ENCODE results near the gene ZNF236. TPM values are rescaled to one million over a fixed set of nuclear protein-coding genes. Genes with fewer than 3 reads are reported as not detected.
A peak's percentile ranks its signal among the peaks of the same experiment; 100 is the strongest.
"Not testable (repeated sequence)": the region's sequence is repeated elsewhere in the genome, so short reads cannot be mapped to it uniquely, and the experiment has no call there.

ZNF236 gene
- 10 to 100 TPM in 5 of 6 donors, 1 to 10 TPM in 1; 9.0 to 27.2 (median 14.8) TPM for total RNA-seq

GRCh38 chr18:76822506-76823160, at the start of gene ZNF236:
ZNF236 (plus strand) TSS chr18:76822557; CDS start chr18:76822608, 51 bp downstream.
- ATAC-seq (ENCODE audit: low FRiP score in 2 of 2) = peak; percentile 81 to 92
- Histone ChIP-seq H3K27me3 (no peaks in the 10 kb centered on the region), H3K36me3 (no peaks in the 10 kb centered on the region), H3K27ac (peak within 1 kb of the TSS; percentile 96 to 98 (median 98)), H3K4me1 (peaks cover 8 to 36% (median 19%) of the 10 kb centered on the region in 4 donors), H3K9me3 (no peaks in the 10 kb centered on the region), H3K4me3 (peak within 1 kb of the TSS; percentile 71 to 97 (median 84))
- TF ChIP-seq, protein P1, sequence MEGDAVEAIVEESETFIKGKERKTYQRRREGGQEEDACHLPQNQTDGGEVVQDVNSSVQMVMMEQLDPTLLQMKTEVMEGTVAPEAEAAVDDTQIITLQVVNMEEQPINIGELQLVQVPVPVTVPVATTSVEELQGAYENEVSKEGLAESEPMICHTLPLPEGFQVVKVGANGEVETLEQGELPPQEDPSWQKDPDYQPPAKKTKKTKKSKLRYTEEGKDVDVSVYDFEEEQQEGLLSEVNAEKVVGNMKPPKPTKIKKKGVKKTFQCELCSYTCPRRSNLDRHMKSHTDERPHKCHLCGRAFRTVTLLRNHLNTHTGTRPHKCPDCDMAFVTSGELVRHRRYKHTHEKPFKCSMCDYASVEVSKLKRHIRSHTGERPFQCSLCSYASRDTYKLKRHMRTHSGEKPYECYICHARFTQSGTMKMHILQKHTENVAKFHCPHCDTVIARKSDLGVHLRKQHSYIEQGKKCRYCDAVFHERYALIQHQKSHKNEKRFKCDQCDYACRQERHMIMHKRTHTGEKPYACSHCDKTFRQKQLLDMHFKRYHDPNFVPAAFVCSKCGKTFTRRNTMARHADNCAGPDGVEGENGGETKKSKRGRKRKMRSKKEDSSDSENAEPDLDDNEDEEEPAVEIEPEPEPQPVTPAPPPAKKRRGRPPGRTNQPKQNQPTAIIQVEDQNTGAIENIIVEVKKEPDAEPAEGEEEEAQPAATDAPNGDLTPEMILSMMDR (IDR thresholded peaks at IDR 0.05) = peak in 2 of 6 experiments; percentile 4 to 17
- TF ChIP-seq POLR2A (IDR thresholded peaks at IDR 0.05) (peak in 3 of 4 donors; percentile 46 to 88 (median 64)), EP300 (IDR thresholded peaks at IDR 0.05) (no peak), POLR2AphosphoS5 (IDR thresholded peaks at IDR 0.05) (peak; percentile 54 to 67)
- 0% methylated on average over 8 of the region's 113 CpGs; no CpG with 5 or more reads in 1 of the 2 donors for WGBS, 2 donors
- DNase-seq = peak; percentile 72 to 96

GRCh38 chr18:76772665-76773064, 49.7 kb upstream of the ZNF236 start:
- H3K36me3 ChIP-seq = no peaks in the 10 kb centered on the region
- WGBS, 2 donors = 86 to 95% methylated on average over 8 of the region's 8 CpGs
- H3K27ac ChIP-seq = no peak overlapping the region
- H3K4me3 ChIP-seq = no peak overlapping the region
- no peaks in the 10 kb centered on the region for H3K4me1 ChIP-seq
- DNase-seq = no peak
- TF ChIP-seq POLR2A (IDR thresholded peaks at IDR 0.05) (no peak), POLR2AphosphoS5 (IDR thresholded peaks at IDR 0.05) (no peak), EP300 (IDR thresholded peaks at IDR 0.05) (no peak)
- TF ChIP-seq, protein P1 (IDR thresholded peaks at IDR 0.05) = no peak
- H3K9me3 ChIP-seq = peaks cover 0 to 4% (median 0%) of the 10 kb centered on the region in 4 donors
- ATAC-seq (ENCODE audit: low FRiP score in 2 of 2) = peak; percentile 29 to 49
- H3K27me3 ChIP-seq = no peaks in the 10 kb centered on the region

- ATAC-seq (ENCODE audit: low FRiP score in 2 of 2); H3K27me3 ChIP-seq; H3K27ac ChIP-seq; H3K4me3 ChIP-seq; H3K9me3 ChIP-seq; H3K36me3 ChIP-seq; H3K4me1 ChIP-seq: not testable (repeated sequence)
- peak in 1 of 2 donors; percentile 55 for DNase-seq
- WGBS, 2 donors = 93 to 100% methylated on average over 1 to 22 of the region's 22 CpGs
Measured at GRCh38 chr18:76777036-76777435, 45.3 kb upstream of the ZNF236 start.

GRCh38 chr18:76783786-76784484, 38.4 kb upstream of the ZNF236 start:
- ATAC-seq (ENCODE audit: low FRiP score in 2 of 2) = no peak

GRCh38 chr18:76785872-76786271, 36.5 kb upstream of the ZNF236 start:
- Histone ChIP-seq H3K4me1 (no peaks in the 10 kb centered on the region), H3K27ac (no peak overlapping the region), H3K4me3 (no peak overlapping the region), H3K36me3 (no peaks in the 10 kb centered on the region), H3K9me3 (peaks cover 0 to 1% (median under 1%) of the 10 kb centered on the region in 4 donors), H3K27me3 (no peaks in the 10 kb centered on the region)
- WGBS, 2 donors = 82 to 88% methylated on average over 6 of the region's 6 CpGs
- DNase-seq (no peak), ATAC-seq (ENCODE audit: low FRiP score in 2 of 2) (no peak)
- TF ChIP-seq POLR2AphosphoS5 (IDR thresholded peaks at IDR 0.05) (no peak), POLR2A (IDR thresholded peaks at IDR 0.05) (no peak), EP300 (IDR thresholded peaks at IDR 0.05) (no peak)
- TF ChIP-seq, protein P1 (IDR thresholded peaks at IDR 0.05) = no peak

More at GRCh38 chr18:76783786-76784484, 38.4 kb upstream of the ZNF236 start:
- Histone ChIP-seq H3K4me1 (no peaks in the 10 kb centered on the region), H3K9me3 (no peaks in the 10 kb centered on the region), H3K27ac (no peak overlapping the region), H3K4me3 (no peak overlapping the region), H3K27me3 (no peaks in the 10 kb centered on the region), H3K36me3 (no peaks in the 10 kb centered on the region)
- TF ChIP-seq POLR2AphosphoS5 (IDR thresholded peaks at IDR 0.05) = no peak
- TF ChIP-seq POLR2A (IDR thresholded peaks at IDR 0.05) = no peak
- no peak for TF ChIP-seq EP300 (IDR thresholded peaks at IDR 0.05)
- TF ChIP-seq, protein P1 (IDR thresholded peaks at IDR 0.05) = no peak
- WGBS, 2 donors = 87 to 90% methylated on average over 26 to 28 of the region's 29 CpGs
- peak in 1 of 2 donors; percentile 56 for DNase-seq
